SU-DHL-6 (cell line): ENCODE data around the gene CAMK1D.

Source experiments
- H2AFZ ChIP-seq: fragments of 200-600 bp; sonication (generic); 2 replicates; pipeline ENCODE4 v1.6.1; 2014; ENCODE audit warnings: low read depth, mild to moderate bottlenecking, moderate library complexity, mixed read lengths, antibody characterized with exemption, low read length; ENCODE audit not compliant: severe bottlenecking
- H3F3A ChIP-seq: fragments of 200-600 bp; shearing (Covaris generic); 2 replicates; pipeline ENCODE4 v1.6.0; 2016; ENCODE audit warnings: antibody characterized with exemption, mild to moderate bottlenecking; ENCODE audit not compliant: insufficient read depth
- H3K27ac ChIP-seq: fragments of 200-600 bp; sonication (generic); 2 replicates; pipeline ENCODE4 v1.5.1; 2016; ENCODE audit warnings: low read depth, mild to moderate bottlenecking, low read length, moderate library complexity, mixed read lengths
- H3K27me3 ChIP-seq: fragments of 200-600 bp; sonication (generic), shearing (Covaris generic); 2 replicates; pipeline ENCODE4 v1.6.0; 2014; ENCODE audit warnings: mild to moderate bottlenecking, low read length
- H3K36me3 ChIP-seq: fragments of 200-600 bp; sonication (generic); 2 replicates; pipeline ENCODE4 v1.6.1; 2014; ENCODE audit warnings: mild to moderate bottlenecking, low read length, mixed read lengths
- H3K4me2 ChIP-seq: fragments of 300-600, 200-600 bp; shearing (Covaris generic), sonication (generic); 2 replicates; pipeline ENCODE4 v1.6.0; 2014; ENCODE audit warnings: low read length, low read depth, mild to moderate bottlenecking; ENCODE audit not compliant: poor library complexity, severe bottlenecking
- H3K4me3 ChIP-seq: fragments of 200-600 bp; sonication (generic); 2 replicates; pipeline ENCODE4 v1.5.1; 2014; ENCODE audit warnings: antibody characterized with exemption, low read length, mild to moderate bottlenecking, mixed read lengths; ENCODE audit not compliant: insufficient read depth, poor library complexity, severe bottlenecking
- H3K79me2 ChIP-seq: fragments of 200-600 bp; sonication (generic); 2 replicates; pipeline ENCODE4 v1.6.1; 2014; ENCODE audit warnings: mild to moderate bottlenecking, low read length, moderate library complexity; ENCODE audit not compliant: insufficient read depth
- H3K9ac ChIP-seq: fragments of 200-600 bp; sonication (generic); 2 replicates; pipeline ENCODE4 v1.7.0; 2014; ENCODE audit warnings: mild to moderate bottlenecking, low read length
- H3K9me2 ChIP-seq: fragments of 200-600 bp; sonication (generic); replicated peaks from 2 replicates; pipeline ENCODE4 v1.6.1; 2014; ENCODE audit warnings: low read length; ENCODE audit not compliant: insufficient read depth
- H3K9me3 ChIP-seq: fragments of 200-600 bp; sonication (generic); 2 replicates; pipeline ENCODE4 v1.6.1; 2014; ENCODE audit warnings: low read length, mixed read lengths; ENCODE audit not compliant: insufficient read depth
- H4K20me1 ChIP-seq: fragments of 200-600 bp; sonication (generic); 2 replicates; pipeline ENCODE4 v1.6.1; 2014; ENCODE audit warnings: low read depth, mild to moderate bottlenecking, antibody characterized with exemption, low read length, moderate library complexity, mixed read lengths
- EZH2phosphoT487 ChIP-seq: fragments of 200-600 bp; sonication (generic), shearing (Covaris generic); conservative IDR thresholded peaks from 2 replicates; pipeline ENCODE4 v1.6.1; 2018; ENCODE audit warnings: mild to moderate bottlenecking, antibody characterized with exemption, low read length, moderate library complexity, mixed read lengths
- TF ChIP-seq, protein P1 (sequence below): fragments of 200-600 bp; sonication (generic); IDR thresholded peaks from one replicate; pipeline ENCODE4 v1.5.1; 2017; ENCODE audit warnings: antibody characterized with exemption, mild to moderate bottlenecking, low read length, moderate library complexity; ENCODE audit not compliant: insufficient read depth, poor library complexity, severe bottlenecking

CAMK1D gene

DNA sequence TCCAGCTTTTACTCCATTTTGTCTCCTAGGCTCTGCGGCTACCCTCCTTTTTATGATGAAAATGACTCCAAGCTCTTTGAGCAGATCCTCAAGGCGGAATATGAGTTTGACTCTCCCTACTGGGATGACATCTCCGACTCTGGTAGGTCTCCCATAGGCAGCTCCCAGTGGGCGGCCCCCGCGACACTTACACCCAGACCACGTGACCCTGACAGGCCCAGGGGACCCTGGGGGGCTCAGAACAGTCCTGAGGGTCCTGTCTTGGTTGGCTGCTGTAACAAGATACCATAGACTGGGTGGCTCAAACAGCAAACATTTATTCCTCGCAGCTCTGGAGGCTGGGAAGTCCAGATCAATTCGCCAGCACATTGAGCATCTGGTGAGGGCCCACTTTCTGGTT, 464.8 kb downstream of the CAMK1D start:
- Histone ChIP-seq H3K9ac (no peak overlapping the region), H3K9me2 (no peaks in the 10 kb centered on the region), H3K9me3 (no peaks in the 10 kb centered on the region), H3K36me3 (peaks cover 8% of the 10 kb centered on the region; the same call in 1 of the 2 replicates), H3K4me3 (no peak overlapping the region), H3K4me2 (no peak overlapping the region), H4K20me1 (no peaks in the 10 kb centered on the region), H3F3A (no peaks in the 10 kb centered on the region), H3K79me2 (no peaks in the 10 kb centered on the region), H3K27me3 (no peaks in the 10 kb centered on the region), H3K27ac (no peak overlapping the region), H2AFZ (no peak overlapping the region)
- no peak for TF ChIP-seq EZH2phosphoT487
- TF ChIP-seq, protein P1, sequence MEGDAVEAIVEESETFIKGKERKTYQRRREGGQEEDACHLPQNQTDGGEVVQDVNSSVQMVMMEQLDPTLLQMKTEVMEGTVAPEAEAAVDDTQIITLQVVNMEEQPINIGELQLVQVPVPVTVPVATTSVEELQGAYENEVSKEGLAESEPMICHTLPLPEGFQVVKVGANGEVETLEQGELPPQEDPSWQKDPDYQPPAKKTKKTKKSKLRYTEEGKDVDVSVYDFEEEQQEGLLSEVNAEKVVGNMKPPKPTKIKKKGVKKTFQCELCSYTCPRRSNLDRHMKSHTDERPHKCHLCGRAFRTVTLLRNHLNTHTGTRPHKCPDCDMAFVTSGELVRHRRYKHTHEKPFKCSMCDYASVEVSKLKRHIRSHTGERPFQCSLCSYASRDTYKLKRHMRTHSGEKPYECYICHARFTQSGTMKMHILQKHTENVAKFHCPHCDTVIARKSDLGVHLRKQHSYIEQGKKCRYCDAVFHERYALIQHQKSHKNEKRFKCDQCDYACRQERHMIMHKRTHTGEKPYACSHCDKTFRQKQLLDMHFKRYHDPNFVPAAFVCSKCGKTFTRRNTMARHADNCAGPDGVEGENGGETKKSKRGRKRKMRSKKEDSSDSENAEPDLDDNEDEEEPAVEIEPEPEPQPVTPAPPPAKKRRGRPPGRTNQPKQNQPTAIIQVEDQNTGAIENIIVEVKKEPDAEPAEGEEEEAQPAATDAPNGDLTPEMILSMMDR: no peak

DNA sequence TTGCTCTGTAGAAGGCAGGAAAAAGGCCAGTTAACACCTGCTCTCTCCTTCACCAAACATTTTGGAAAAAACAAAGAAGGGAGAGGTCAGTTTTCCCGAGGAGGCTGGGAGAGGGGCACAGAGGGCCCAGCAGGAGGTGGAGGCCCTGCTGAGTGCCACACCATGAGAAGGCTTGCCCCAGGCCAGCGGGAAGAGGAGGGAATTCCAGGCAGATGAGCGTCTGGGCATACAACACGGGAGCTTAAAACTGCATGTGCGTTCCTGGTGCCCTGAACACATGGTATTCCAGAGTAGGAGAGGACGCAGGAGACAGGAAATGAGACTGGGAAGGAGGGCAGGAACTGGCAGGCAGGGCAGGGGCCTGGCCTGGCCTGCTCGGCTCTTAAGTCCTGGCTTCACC, 469.7 kb downstream of the CAMK1D start:
- TF ChIP-seq, protein P1: no peak
- Histone ChIP-seq H3K4me3 (no peak overlapping the region), H3K4me2 (no peak overlapping the region), H3K79me2 (no peaks in the 10 kb centered on the region), H3K36me3 (peaks cover 8% of the 10 kb centered on the region; the same call in 1 of the 2 replicates), H3K9me2 (no peaks in the 10 kb centered on the region), H3K9ac (no peak overlapping the region), H2AFZ (no peak overlapping the region), H3K27me3 (no peaks in the 10 kb centered on the region), H3K9me3 (no peaks in the 10 kb centered on the region), H4K20me1 (no peaks in the 10 kb centered on the region), H3K27ac (no peak overlapping the region), H3F3A (no peaks in the 10 kb centered on the region)

DNA sequence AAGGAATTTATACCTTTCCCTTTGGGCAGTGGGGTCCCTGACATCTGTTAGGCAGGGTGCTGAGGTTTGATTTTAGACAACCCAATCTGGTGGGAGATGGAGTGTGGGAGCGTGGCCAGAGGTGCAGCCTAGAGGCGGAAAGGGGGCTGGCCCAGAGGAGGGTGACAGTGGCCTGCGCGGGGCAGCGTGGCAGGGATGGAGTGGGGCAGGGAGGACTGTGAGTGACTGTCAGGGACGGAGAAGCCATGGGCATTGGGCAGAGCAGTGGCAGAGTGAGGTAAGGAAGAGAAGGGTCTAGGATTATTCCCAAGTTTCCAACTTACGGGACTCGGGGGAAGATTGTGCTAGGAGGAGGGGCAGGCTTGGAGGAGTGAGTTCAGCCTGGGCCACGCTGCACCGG, 470.3 kb downstream of the CAMK1D start:
- Histone ChIP-seq H3K27ac (no peak overlapping the region), H3K36me3 (peaks cover 4% of the 10 kb centered on the region; the same call in 1 of the 2 replicates), H3K4me3 (no peak overlapping the region), H3K4me2 (no peak overlapping the region), H3K9me3 (no peaks in the 10 kb centered on the region), H3K9ac (no peak overlapping the region), H3K9me2 (no peaks in the 10 kb centered on the region), H2AFZ (no peak overlapping the region), H4K20me1 (no peaks in the 10 kb centered on the region), H3F3A (no peaks in the 10 kb centered on the region), H3K79me2 (no peaks in the 10 kb centered on the region), H3K27me3 (no peaks in the 10 kb centered on the region)
- TF ChIP-seq, protein P1: no peak
- TF ChIP-seq EZH2phosphoT487: no peak
